ENCODE results near the gene SPRTN. TPM values are rescaled to one million over a fixed set of nuclear protein-coding genes. Genes with fewer than 3 reads are reported as not detected.

SPRTN gene
- total RNA-seq (11.2 and 12.5 TPM in 2 replicates), polyA plus RNA-seq (7.5 and 12.2 TPM in 2 replicates)

GRCh38 chr1:231338270-231339128 is at the start of gene SPRTN:
TSS of gene SPRTN (plus strand) at chr1:231338293. CDS start at chr1:231338384, 91 bp downstream.
- DNase-seq (ENCODE audit: low spot score) = no peak
- Histone ChIP-seq H3K4me1 (ENCODE audit: insufficient read depth) (peaks cover 37% of the 10 kb centered on the region), H3K36me3 (replicated peaks; ENCODE audit: insufficient read depth, low read depth) (no peaks in the 10 kb centered on the region), H3K79me2 (peaks cover 83% of the 10 kb centered on the region), H3K4me3 (peak within 1 kb of the TSS; percentile 53), H3K9me2 (replicated peaks; ENCODE audit: insufficient read depth) (no peaks in the 10 kb centered on the region), H3K9me3 (ENCODE audit: low read depth) (no peaks in the 10 kb centered on the region), H4K20me1 (ENCODE audit: insufficient read depth, poor library complexity, severe bottlenecking) (peaks cover 35% of the 10 kb centered on the region), H3K27me3 (no peaks in the 10 kb centered on the region), H3K27ac (peak within 1 kb of the TSS; percentile 93), H2AFZ (peak within 1 kb of the TSS; percentile 76), H3K4me2 (peak within 1 kb of the TSS; percentile 93)
- no peak for TF ChIP-seq CTCF (IDR thresholded peaks at IDR 0.05; ENCODE audit: poor library complexity)
- TF ChIP-seq EZH2 (IDR thresholded peaks at IDR 0.05; ENCODE audit: borderline replicate concordance) = no peak
- TF ChIP-seq EZH2phosphoT487 (IDR thresholded peaks at IDR 0.05; ENCODE audit: low read depth, severe bottlenecking, unreplicated experiment) = no peak
- WGBS (ENCODE audit: low lambda C conversion rate, missing lambda C conversion rate) = 2% methylated on average over 39 of the region's 43 CpGs

- Histone ChIP-seq H3K27me3 (no peaks in the 10 kb centered on the region), H3K9me3 (ENCODE audit: low read depth) (no peaks in the 10 kb centered on the region), H3K4me3 (no peak overlapping the region), H3K36me3 (replicated peaks; ENCODE audit: insufficient read depth, low read depth) (no peaks in the 10 kb centered on the region), H3K79me2 (no peaks in the 10 kb centered on the region), H3K27ac (no peak overlapping the region), H3K9me2 (replicated peaks; ENCODE audit: insufficient read depth) (no peaks in the 10 kb centered on the region), H3K4me1 (ENCODE audit: insufficient read depth) (no peaks in the 10 kb centered on the region), H3K4me2 (no peak overlapping the region), H2AFZ (no peak overlapping the region), H4K20me1 (ENCODE audit: insufficient read depth, poor library complexity, severe bottlenecking) (no peaks in the 10 kb centered on the region)
- DNase-seq (ENCODE audit: low spot score) = no peak
- 91% methylated on average over 4 of the region's 4 CpGs for WGBS (ENCODE audit: low lambda C conversion rate, missing lambda C conversion rate)
- no peak for TF ChIP-seq EZH2 (IDR thresholded peaks at IDR 0.05; ENCODE audit: borderline replicate concordance)
- no peak for TF ChIP-seq EZH2phosphoT487 (IDR thresholded peaks at IDR 0.05; ENCODE audit: low read depth, severe bottlenecking, unreplicated experiment)
- no peak for TF ChIP-seq CTCF (IDR thresholded peaks at IDR 0.05; ENCODE audit: poor library complexity)
These were observed 42.2 kb upstream of the SPRTN start for GRCh38 chr1:231295938-231296337.

GRCh38 chr1:231301990-231302389 is 36.1 kb upstream of the SPRTN start:
- Histone ChIP-seq H3K9me2 (replicated peaks; ENCODE audit: insufficient read depth) (no peaks in the 10 kb centered on the region), H3K4me2 (no peak overlapping the region), H3K9me3 (ENCODE audit: low read depth) (no peaks in the 10 kb centered on the region), H3K79me2 (no peaks in the 10 kb centered on the region), H3K36me3 (replicated peaks; ENCODE audit: insufficient read depth, low read depth) (no peaks in the 10 kb centered on the region), H3K4me1 (ENCODE audit: insufficient read depth) (no peaks in the 10 kb centered on the region), H3K4me3 (no peak overlapping the region), H3K27ac (no peak overlapping the region), H2AFZ (no peak overlapping the region), H3K27me3 (no peaks in the 10 kb centered on the region), H4K20me1 (ENCODE audit: insufficient read depth, poor library complexity, severe bottlenecking) (no peaks in the 10 kb centered on the region)
- WGBS (ENCODE audit: low lambda C conversion rate, missing lambda C conversion rate) = 93% methylated on average over 3 of the region's 3 CpGs
- DNase-seq (ENCODE audit: low spot score) = no peak
- TF ChIP-seq CTCF (IDR thresholded peaks at IDR 0.05; ENCODE audit: poor library complexity) = no peak
- TF ChIP-seq EZH2 (IDR thresholded peaks at IDR 0.05; ENCODE audit: borderline replicate concordance) = no peak
- TF ChIP-seq EZH2phosphoT487 (IDR thresholded peaks at IDR 0.05; ENCODE audit: low read depth, severe bottlenecking, unreplicated experiment) = no peak

Measured in hepatocyte (in vitro differentiated cells).